GM19452 (cell line): Measurements from ENCODE around the gene THSD8.
"Not testable (repeated sequence)": the region's sequence is repeated elsewhere in the genome, so short reads cannot be mapped to it uniquely, and the experiment has no call there.

Experiments
- ATAC-seq: cut with Tn5 transposase; IDR thresholded peaks from one replicate; pipeline ENCODE4 v1.9.1; 2021; ENCODE audit not compliant: unreplicated experiment

THSD8 gene

GRCh38 chr19:12792051-12792852, 9.6 kb upstream of the THSD8 start:
- ATAC-seq, result no peak

- no peak for ATAC-seq
Observed at GRCh38 chr19:12792853-12793289, 9.0 kb upstream of the THSD8 start.

- peak; percentile 31 for ATAC-seq
Observed at GRCh38 chr19:12793290-12794195, 8.3 kb upstream of the THSD8 start.

- ATAC-seq, result no peak
Observed at GRCh38 chr19:12794196-12794941, 7.5 kb upstream of the THSD8 start.

GRCh38 chr19:12794971-12795381, 6.9 kb upstream of the THSD8 start:
- ATAC-seq, result no peak

GRCh38 chr19:12796146-12797071, 5.5 kb upstream of the THSD8 start:
- no peak for ATAC-seq

- ATAC-seq, result no peak
Observed at GRCh38 chr19:12797141-12797587, 4.7 kb upstream of the THSD8 start.

- not testable (repeated sequence) for ATAC-seq
Observed at GRCh38 chr19:12797607-12798006, 4.3 kb upstream of the THSD8 start.

- ATAC-seq, result no peak
Observed at GRCh38 chr19:12799742-12800465, 2.0 kb upstream of the THSD8 start.

GRCh38 chr19:12800466-12800770, 1.5 kb upstream of the THSD8 start:
- no peak for ATAC-seq

- no peak for ATAC-seq
Observed at GRCh38 chr19:12800923-12801465, 875 bp upstream of the THSD8 start.

- ATAC-seq, result no peak
Observed at GRCh38 chr19:12802267-12803106, 618 bp downstream of the THSD8 start.

- ATAC-seq, result no peak
Observed at GRCh38 chr19:12804051-12804450, 2.2 kb downstream of the THSD8 start.

- peak; percentile 83 for ATAC-seq
Observed at GRCh38 chr19:12806242-12807081, 4.6 kb downstream of the THSD8 start, which contains the start of gene RNASEH2A. Gene RNASEH2A, plus strand, starts transcription at chr19:12806584. Its CDS starts 90 bp downstream, at chr19:12806674.

GRCh38 chr19:12815088-12815487, 13.2 kb downstream of the THSD8 start:
- ATAC-seq, result no peak

- not testable (repeated sequence) for ATAC-seq
Observed at GRCh38 chr19:12817188-12817587, 15.3 kb downstream of the THSD8 start.

GRCh38 chr19:12817810-12818209, 15.9 kb downstream of the THSD8 start:
- not testable (repeated sequence) for ATAC-seq
